Left lung (tissue), 10 donors: ENCODE data around the gene SLC23A2. TPM values are rescaled to one million over a fixed set of nuclear protein-coding genes. Genes with fewer than 3 reads are reported as not detected.

Experiments
- ATAC-seq: fragments of 200-7000 bp; cut with Tn5 transposase; one replicate; pipeline ENCODE4 v1.9.1; 2020; ENCODE audit warnings: moderate library complexity
- DNase-seq, 4 donors: peaks; one replicate each; pipeline ENCODE4 v3.0.0-alpha.2; 2013 to 2020
- H3K27ac ChIP-seq, 2 donors: fragments of 200-600 bp; sonication (generic) in 1 of 2; one replicate each; pipeline versions ENCODE4 v1.5.0 to v1.8.0; 2020 to 2021
- H3K27me3 ChIP-seq, 2 donors: fragments of 200-600 bp; sonication (generic) in 1 of 2; one replicate each; pipeline versions ENCODE4 v1.5.0 to v1.8.0; 2020 to 2021
- H3K36me3 ChIP-seq, 2 donors: fragments of 200-600 bp; sonication (generic) in 1 of 2; one replicate each; pipeline versions ENCODE4 v1.5.0 to v1.8.0; 2020 to 2021
- H3K4me1 ChIP-seq, 2 donors: fragments of 200-600 bp; one replicate each; pipeline ENCODE4 v1.8.0; 2021
- H3K4me3 ChIP-seq, 2 donors: fragments of 200-600 bp; sonication (generic) in 1 of 2; one replicate each; pipeline versions ENCODE4 v1.5.0 to v1.8.0; 2020 to 2021; ENCODE audit warnings: mild to moderate bottlenecking in 1 of 2
- H3K9me3 ChIP-seq, 2 donors: fragments of 200-600 bp; sonication (generic) in 1 of 2; one replicate each; pipeline versions ENCODE4 v1.5.0 to v1.8.0; 2020 to 2021
- intact Hi-C, 2 donors: fragments of 100-400 bp; cut with DNase I; formaldehyde crosslinking; loops; one replicate each; pipeline versions ENCODE4 v1.11.2 to v1.14.2; 2022
- polyA plus RNA-seq, 6 donors: library from polyadenylated mRNA; unstranded; fragments of 120-200 nt; gene quantifications; one replicate each; pipeline ENCODE4 v1.2.1, GENCODE V29; 2013; ENCODE audit not compliant: insufficient read length in 6 of 6
- total RNA-seq, 2 donors: library from RNA; stranded (reverse); fragmentation: NEBNext Ultra II Directional; extraction: Animal tissue kit (Norgen Biotek cat#: 25700); gene quantifications; one replicate each; pipeline ENCODE4 v1.2.1, GENCODE V29; 2021
- TF ChIP-seq, protein P1 (sequence below), 2 donors: fragments of 200-600 bp; sonication (generic) in 1 of 2; IDR thresholded peaks; one replicate each; pipeline versions ENCODE4 v1.5.0 to v1.8.0; 2021; ENCODE audit warnings: antibody characterized with exemption in 2 of 2
- donor health status: DM: no; HTN: yes; CAD: no.
- donor health status: DM: no; HTN: no; CAD: no.

SLC23A2 gene
- total and polyA plus RNA-seq, 8 donors, result 15.8 to 27.1 (median 25.9) TPM

DNA sequence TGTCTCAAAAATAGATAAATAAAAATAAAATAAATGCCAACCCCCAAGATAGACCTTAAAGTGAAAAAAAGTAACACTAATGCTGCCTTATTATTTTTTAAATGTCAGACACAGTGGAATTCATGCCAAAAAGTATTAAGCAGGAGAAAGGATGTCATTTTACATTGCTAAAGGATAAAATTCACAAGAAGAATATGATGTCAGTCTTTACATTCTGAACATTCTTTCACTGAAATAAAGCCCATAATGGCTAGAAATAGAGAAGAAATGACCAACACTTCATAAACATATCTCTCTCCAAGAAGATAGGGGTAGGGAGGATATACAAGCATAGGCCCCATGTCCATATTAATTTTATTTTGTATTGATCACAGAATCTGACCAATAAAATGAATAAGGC is 47.4 kb downstream of the SLC23A2 start:
- H3K9me3 ChIP-seq, result no peaks in the 10 kb centered on the region
- TF ChIP-seq, protein P1, sequence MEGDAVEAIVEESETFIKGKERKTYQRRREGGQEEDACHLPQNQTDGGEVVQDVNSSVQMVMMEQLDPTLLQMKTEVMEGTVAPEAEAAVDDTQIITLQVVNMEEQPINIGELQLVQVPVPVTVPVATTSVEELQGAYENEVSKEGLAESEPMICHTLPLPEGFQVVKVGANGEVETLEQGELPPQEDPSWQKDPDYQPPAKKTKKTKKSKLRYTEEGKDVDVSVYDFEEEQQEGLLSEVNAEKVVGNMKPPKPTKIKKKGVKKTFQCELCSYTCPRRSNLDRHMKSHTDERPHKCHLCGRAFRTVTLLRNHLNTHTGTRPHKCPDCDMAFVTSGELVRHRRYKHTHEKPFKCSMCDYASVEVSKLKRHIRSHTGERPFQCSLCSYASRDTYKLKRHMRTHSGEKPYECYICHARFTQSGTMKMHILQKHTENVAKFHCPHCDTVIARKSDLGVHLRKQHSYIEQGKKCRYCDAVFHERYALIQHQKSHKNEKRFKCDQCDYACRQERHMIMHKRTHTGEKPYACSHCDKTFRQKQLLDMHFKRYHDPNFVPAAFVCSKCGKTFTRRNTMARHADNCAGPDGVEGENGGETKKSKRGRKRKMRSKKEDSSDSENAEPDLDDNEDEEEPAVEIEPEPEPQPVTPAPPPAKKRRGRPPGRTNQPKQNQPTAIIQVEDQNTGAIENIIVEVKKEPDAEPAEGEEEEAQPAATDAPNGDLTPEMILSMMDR (IDR thresholded peaks at IDR 0.05), result no peak
- no peaks in the 10 kb centered on the region for H3K27me3 ChIP-seq
- DNase-seq (no peak), ATAC-seq (no peak)
- intact Hi-C loops, result loop anchor here in 1 of 2 donors (10.0 kb wide), 1 partner anchor 151 kb away; no protein-coding TSS in a partner anchor
- peaks cover 8 to 30% of the 10 kb centered on the region in 2 donors for H3K4me1 ChIP-seq
- no peak overlapping the region for H3K27ac ChIP-seq
- no peak overlapping the region for H3K4me3 ChIP-seq
- H3K36me3 ChIP-seq, result no peaks in the 10 kb centered on the region

DNA sequence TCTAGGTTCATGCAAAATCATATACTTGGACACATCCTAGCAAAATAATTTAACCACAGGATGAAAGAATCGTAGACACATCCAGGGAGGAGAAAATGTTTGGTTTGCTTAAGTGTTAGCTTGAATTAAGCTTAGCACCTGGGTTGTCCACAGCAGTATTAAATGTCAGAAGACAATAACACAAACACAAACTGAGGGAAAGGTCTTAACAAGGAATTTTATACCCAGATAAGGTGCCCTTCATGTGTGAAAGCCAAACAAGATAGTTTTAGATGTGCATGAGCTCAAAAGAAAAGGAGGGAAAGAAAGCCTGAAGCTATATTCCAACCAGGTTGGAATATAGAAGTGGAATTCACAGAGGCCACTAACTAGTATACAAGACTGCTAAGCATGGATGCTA is 49.1 kb downstream of the SLC23A2 start:
- H3K27ac ChIP-seq, result no peak overlapping the region
- no peak overlapping the region for H3K4me3 ChIP-seq
- peaks cover 8 to 32% of the 10 kb centered on the region in 2 donors for H3K4me1 ChIP-seq
- TF ChIP-seq, protein P1 (IDR thresholded peaks at IDR 0.05), result no peak
- H3K9me3 ChIP-seq, result no peaks in the 10 kb centered on the region
- ATAC-seq (no peak), DNase-seq (no peak)
- intact Hi-C loops, result loop anchor here in 1 of 2 donors (10.0 kb wide), 1 partner anchor 153 kb away; no protein-coding TSS in a partner anchor
- no peaks in the 10 kb centered on the region for H3K27me3 ChIP-seq
- H3K36me3 ChIP-seq, result no peaks in the 10 kb centered on the region

DNA sequence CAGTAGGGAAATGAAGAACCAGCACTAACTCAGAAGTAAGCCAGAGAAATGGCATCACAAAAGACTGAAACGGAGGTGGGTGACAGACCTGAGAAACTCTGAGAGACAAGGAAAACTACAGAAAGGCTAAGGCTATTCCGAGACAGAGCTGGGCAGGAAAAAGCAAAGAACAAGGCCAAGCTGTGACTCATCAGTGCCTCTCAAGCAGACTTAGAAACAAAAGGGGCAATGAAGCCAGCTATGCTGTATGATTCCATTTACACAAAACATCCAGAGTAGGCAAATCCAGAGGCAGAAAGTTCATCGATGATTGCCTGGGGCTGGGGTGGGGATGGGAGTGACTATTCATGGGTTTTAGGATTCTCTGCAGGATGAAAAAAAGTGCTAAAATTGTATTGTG is 50.0 kb downstream of the SLC23A2 start:
- peak; percentile 65 for ATAC-seq
- peak overlapping the region in 1 of 2 donors; percentile 66 for H3K27ac ChIP-seq

DNA sequence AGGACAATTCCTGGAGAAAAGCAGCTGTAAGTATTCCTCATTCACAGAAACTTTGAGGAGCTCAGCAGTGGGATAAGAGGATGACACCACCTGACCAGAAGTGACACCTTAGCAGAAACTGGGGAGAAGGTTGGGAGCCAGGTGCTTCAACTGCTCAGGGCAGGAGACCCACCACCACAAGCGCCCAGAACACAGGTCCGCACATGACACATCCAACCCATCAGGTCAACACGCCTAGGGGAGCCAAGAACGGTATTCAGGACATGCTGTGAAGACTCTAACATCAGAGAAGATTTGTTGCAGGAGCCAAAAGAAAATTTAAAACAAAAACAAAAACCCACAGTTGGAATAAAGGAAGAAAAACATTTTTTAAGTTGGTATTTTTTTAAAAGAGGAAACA is 50.5 kb downstream of the SLC23A2 start:
- no peak overlapping the region for H3K4me3 ChIP-seq
- ATAC-seq, result no peak
- peaks cover 8 to 36% of the 10 kb centered on the region in 2 donors for H3K4me1 ChIP-seq
- H3K36me3 ChIP-seq, result peaks cover 0 to 4% of the 10 kb centered on the region in 2 donors
- TF ChIP-seq, protein P1 (IDR thresholded peaks at IDR 0.05), result no peak
- peak overlapping the region in 1 of 2 donors; percentile 66 for H3K27ac ChIP-seq
- no peaks in the 10 kb centered on the region for H3K9me3 ChIP-seq
- no peaks in the 10 kb centered on the region for H3K27me3 ChIP-seq
- intact Hi-C loops, result loop anchor here in 1 of 2 donors (10.0 kb wide), 1 partner anchor 154 kb away; no protein-coding TSS in a partner anchor
- DNase-seq, result no peak

More for the DNA sequence above, 50.0 kb downstream of the SLC23A2 start:
- TF ChIP-seq, protein P1 (IDR thresholded peaks at IDR 0.05), result no peak
- peaks cover 0 to 4% of the 10 kb centered on the region in 2 donors for H3K36me3 ChIP-seq
- H3K4me1 ChIP-seq, result peaks cover 8 to 36% of the 10 kb centered on the region in 2 donors
- no peaks in the 10 kb centered on the region for H3K9me3 ChIP-seq
- H3K27me3 ChIP-seq, result no peaks in the 10 kb centered on the region
- no peak for DNase-seq
- H3K4me3 ChIP-seq, result no peak overlapping the region
- intact Hi-C loops, result loop anchor here in 1 of 2 donors (10.0 kb wide), 1 partner anchor 154 kb away; no protein-coding TSS in a partner anchor

DNA sequence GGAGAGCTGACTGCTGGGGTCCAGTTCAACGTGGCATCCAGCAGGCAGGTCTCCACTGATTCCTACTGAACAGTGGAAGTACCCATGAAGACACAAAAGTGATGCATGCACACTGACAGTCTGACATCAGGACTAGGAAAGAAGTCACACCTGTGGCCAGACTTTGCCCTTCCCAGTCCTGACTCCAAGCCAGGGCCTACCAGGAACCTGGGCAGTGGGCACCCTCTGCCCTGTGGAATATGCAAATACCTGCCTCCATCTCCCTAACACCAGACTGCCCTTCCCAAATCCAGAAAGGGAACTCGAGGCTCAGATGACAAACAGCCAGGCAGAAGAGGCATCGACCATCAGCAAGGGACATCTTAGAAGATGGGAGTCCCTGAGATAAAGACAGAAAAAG is 50.9 kb downstream of the SLC23A2 start:
- Histone ChIP-seq H3K27ac (peak overlapping the region in 1 of 2 donors; percentile 66), H3K27me3 (no peaks in the 10 kb centered on the region), H3K36me3 (peaks cover 0 to 4% of the 10 kb centered on the region in 2 donors), H3K4me1 (peaks cover 8 to 36% of the 10 kb centered on the region in 2 donors), H3K4me3 (no peak overlapping the region), H3K9me3 (no peaks in the 10 kb centered on the region)
- no peak for ATAC-seq
- DNase-seq, result no peak
- TF ChIP-seq, protein P1 (IDR thresholded peaks at IDR 0.05), result no peak
- intact Hi-C loops, result loop anchor here in 1 of 2 donors (10.0 kb wide), 1 partner anchor 154 kb away; no protein-coding TSS in a partner anchor
